Neural cell (in vitro differentiated cells): ENCODE measurements around the gene CCNJL. TPM values are rescaled to one million over a fixed set of nuclear protein-coding genes. Genes with fewer than 3 reads are reported as not detected.

Experiments used
- H2AFZ ChIP-seq: fragments of 200-600, 300-800 bp; sonication (generic), shearing (Covaris generic); 2 replicates; pipeline ENCODE4 v1.6.0; 2014; ENCODE audit warnings: low read depth, mild to moderate bottlenecking, antibody characterized with exemption, low read length, moderate library complexity
- H3F3A ChIP-seq: fragments of 200-600 bp; shearing (Covaris generic); 2 replicates; pipeline ENCODE4 v1.6.1; 2016; ENCODE audit warnings: mild to moderate bottlenecking, moderate library complexity, mixed read lengths, antibody characterized with exemption, low read length; ENCODE audit not compliant: insufficient read depth, poor library complexity, severe bottlenecking
- H3K27ac ChIP-seq: fragments of 200-600, 300-800 bp; sonication (generic), shearing (Covaris generic); 2 replicates; pipeline ENCODE4 v1.5.1; 2014; ENCODE audit warnings: mild to moderate bottlenecking, low read length, moderate library complexity
- H3K27me3 ChIP-seq: fragments of 300-800, 200-600 bp; sonication (generic), shearing (Covaris generic); 2 replicates; pipeline ENCODE4 v1.6.0; 2014; ENCODE audit warnings: mild to moderate bottlenecking, low read depth, low read length, moderate library complexity; ENCODE audit not compliant: insufficient read depth
- H3K36me3 ChIP-seq: fragments of 300-800, 200-600 bp; sonication (generic), shearing (Covaris generic); 2 replicates; pipeline ENCODE4 v1.5.1; 2014; ENCODE audit warnings: mild to moderate bottlenecking, antibody characterized with exemption, low read length, moderate library complexity; ENCODE audit not compliant: insufficient read depth
- H3K4me2 ChIP-seq: fragments of 300-800, 200-600 bp; sonication (generic), shearing (Covaris generic); 2 replicates; pipeline ENCODE4 v1.6.0; 2014; ENCODE audit warnings: mild to moderate bottlenecking, low read length
- H3K4me3 ChIP-seq: fragments of 300-800, 200-600 bp; sonication (generic), shearing (Covaris generic); 2 replicates; pipeline ENCODE4 v1.5.1; 2014; ENCODE audit warnings: mild to moderate bottlenecking, low read length, moderate library complexity
- H3K79me2 ChIP-seq: fragments of 200-600 bp; shearing (Covaris generic); replicated peaks from 2 replicates; pipeline ENCODE4 v1.6.0; 2014; ENCODE audit warnings: mild to moderate bottlenecking, low read length, moderate library complexity; ENCODE audit not compliant: insufficient read depth
- H3K9ac ChIP-seq: fragments of 300-800, 200-600 bp; sonication (generic), shearing (Covaris generic); 2 replicates; pipeline ENCODE4 v1.6.1; 2016; ENCODE audit warnings: mild to moderate bottlenecking, low read length, mixed read lengths
- H3K9me2 ChIP-seq: fragments of 200-600 bp; shearing (Covaris generic); 2 replicates; pipeline ENCODE4 v1.6.1; 2016; ENCODE audit warnings: mild to moderate bottlenecking, low read length, mixed read lengths; ENCODE audit not compliant: insufficient read depth
- H3K9me3 ChIP-seq: fragments of 200-600, 300-800 bp; sonication (generic), shearing (Covaris generic); 2 replicates; pipeline ENCODE4 v1.6.1; 2016; ENCODE audit warnings: mild to moderate bottlenecking, mixed run types, low read length, moderate library complexity, mixed read lengths
- H4K20me1 ChIP-seq: fragments of 200-600 bp; shearing (Covaris generic); 2 replicates; pipeline ENCODE4 v1.6.1; 2016; ENCODE audit warnings: mild to moderate bottlenecking, mixed run types; ENCODE audit not compliant: insufficient read depth
- CTCF ChIP-seq: fragments of 450-650 bp; IDR thresholded peaks from 2 replicates; pipeline ENCODE4 v1.5.1; 2014; ENCODE audit warnings: antibody characterized with exemption, mild to moderate bottlenecking, moderate library complexity; ENCODE audit not compliant: poor library complexity, severe bottlenecking
- EP300 ChIP-seq: fragments of 450-650 bp; conservative IDR thresholded peaks from 2 replicates; pipeline ENCODE4 v1.6.1; 2014; ENCODE audit warnings: antibody characterized with exemption, mild to moderate bottlenecking, moderate library complexity; ENCODE audit not compliant: poor library complexity, severe bottlenecking
- EZH2 ChIP-seq: fragments of 200-600, 300-800 bp; shearing (Covaris generic), sonication (generic); IDR thresholded peaks from 2 replicates; pipeline ENCODE4 v1.6.1; 2014; ENCODE audit warnings: antibody characterized with exemption, low read length, borderline replicate concordance, mild to moderate bottlenecking; ENCODE audit not compliant: insufficient read depth, poor library complexity, severe bottlenecking
- MXI1 ChIP-seq: fragments of 450-650 bp; conservative IDR thresholded peaks from 2 replicates; pipeline ENCODE4 v1.6.1; 2014; ENCODE audit warnings: antibody characterized with exemption, mild to moderate bottlenecking; ENCODE audit not compliant: poor library complexity, severe bottlenecking
- POLR2AphosphoS5 ChIP-seq: IDR thresholded peaks from 2 replicates; pipeline ENCODE4 v1.6.1; 2012
- RAD21 ChIP-seq: fragments of 450-650 bp; conservative IDR thresholded peaks from 2 replicates; pipeline ENCODE4 v1.6.1; 2014; ENCODE audit warnings: antibody characterized with exemption, mild to moderate bottlenecking, moderate library complexity
- REST ChIP-seq: IDR thresholded peaks from 2 replicates; pipeline ENCODE4 v1.6.1; 2012; ENCODE audit warnings: borderline replicate concordance
- SMC3 ChIP-seq: fragments of 450-650 bp; conservative IDR thresholded peaks from 2 replicates; pipeline ENCODE4 v1.6.1; 2014; ENCODE audit warnings: antibody characterized with exemption, mild to moderate bottlenecking, moderate library complexity; ENCODE audit not compliant: poor library complexity
- TAF1 ChIP-seq: IDR thresholded peaks from 2 replicates; pipeline ENCODE4 v1.6.1; 2012; ENCODE audit warnings: low read depth
- polyA plus RNA-seq: library from polyadenylated mRNA; depleted of rRNA; stranded (reverse); fragments of >200 nt; gene quantifications from 2 replicates; pipeline ENCODE4 v1.2.3, GENCODE V29; 2014

The CCNJL gene
- polyA plus RNA-seq, 1 donor from 2014 or later, result 0.84 TPM

- Histone ChIP-seq H3K9ac (no peak overlapping the region), H3K27ac (no peak overlapping the region), H3K4me3 (no peak overlapping the region), H2AFZ (no peak overlapping the region), H3F3A (no peaks in the 10 kb centered on the region), H3K9me3 (no peaks in the 10 kb centered on the region), H3K36me3 (no peaks in the 10 kb centered on the region), H3K27me3 (no peaks in the 10 kb centered on the region), H3K79me2 (no peaks in the 10 kb centered on the region), H3K4me2 (no peak overlapping the region), H3K9me2 (no peaks in the 10 kb centered on the region), H4K20me1 (no peaks in the 10 kb centered on the region)
- TF ChIP-seq POLR2AphosphoS5, result no peak
- TF ChIP-seq EP300, result no peak
- TF ChIP-seq EZH2, result no peak
- TF ChIP-seq REST, result no peak
- TF ChIP-seq TAF1, result no peak
- TF ChIP-seq SMC3, result no peak
- no peak for TF ChIP-seq CTCF
- TF ChIP-seq MXI1, result no peak
- no peak for TF ChIP-seq RAD21
Measured at GRCh38 chr5:160349249-160349934, 37.0 kb upstream of the CCNJL start.

- Histone ChIP-seq H3K27me3 (no peaks in the 10 kb centered on the region), H3K4me2 (no peak overlapping the region), H3K9ac (no peak overlapping the region), H3K4me3 (no peak overlapping the region), H3K9me3 (no peaks in the 10 kb centered on the region), H2AFZ (no peak overlapping the region), H3F3A (no peaks in the 10 kb centered on the region), H4K20me1 (no peaks in the 10 kb centered on the region), H3K27ac (no peak overlapping the region), H3K36me3 (no peaks in the 10 kb centered on the region), H3K79me2 (no peaks in the 10 kb centered on the region), H3K9me2 (no peaks in the 10 kb centered on the region)
- TF ChIP-seq MXI1 (no peak), REST (no peak), CTCF (no peak), TAF1 (no peak), RAD21 (no peak), POLR2AphosphoS5 (no peak), SMC3 (no peak), EZH2 (no peak), EP300 (no peak)
Measured at GRCh38 chr5:160348080-160348479, 35.7 kb upstream of the CCNJL start.
